Coronary artery (tissue), 2 donors: Measurements from ENCODE around the gene SLC18A2.
A peak's percentile ranks its signal among the peaks of the same experiment; 100 is the strongest.

Experiments
- DNase-seq: peaks from one replicate; pipeline ENCODE4 v3.0.0-alpha.2; 2017; ENCODE audit warnings: low spot score
- H3K27ac ChIP-seq, 2 donors: fragments of 200-600 bp; sonication (generic); one replicate each; pipeline ENCODE4 v1.5.1; 2016 to 2019
- H3K4me3 ChIP-seq: fragments of 200-600 bp; sonication (generic); 2 replicates; pipeline ENCODE4 v1.5.1; 2016; ENCODE audit warnings: mild to moderate bottlenecking, moderate library complexity
- CTCF ChIP-seq: fragments of 200-600 bp; sonication (generic); IDR thresholded peaks from one replicate; pipeline ENCODE4 v1.5.1; 2019; ENCODE audit warnings: antibody characterized with exemption

The SLC18A2 gene

GRCh38 chr10:117215079-117215478 lies 25.8 kb upstream of the SLC18A2 start:
- DNase-seq, result no peak
- TF ChIP-seq CTCF, result no peak
- Histone ChIP-seq H3K27ac (no peak overlapping the region), H3K4me3 (no peak overlapping the region)

GRCh38 chr10:117216028-117216427 lies 24.9 kb upstream of the SLC18A2 start:
- Histone ChIP-seq H3K27ac (no peak overlapping the region), H3K4me3 (peak overlapping the region; percentile 68)
- DNase-seq, result no peak
- no peak for TF ChIP-seq CTCF

GRCh38 chr10:117216611-117217195 lies 24.2 kb upstream of the SLC18A2 start:
- Histone ChIP-seq H3K4me3 (peak overlapping the region; percentile 68), H3K27ac (no peak overlapping the region)
- DNase-seq, result no peak
- peak; percentile 99 for TF ChIP-seq CTCF

GRCh38 chr10:117217196-117217761 lies 23.6 kb upstream of the SLC18A2 start:
- H3K27ac ChIP-seq, result no peak overlapping the region
- no peak for DNase-seq

GRCh38 chr10:117218654-117219053 lies 22.3 kb upstream of the SLC18A2 start:
- H3K4me3 ChIP-seq, result no peak overlapping the region
- no peak for DNase-seq
- no peak overlapping the region for H3K27ac ChIP-seq
- TF ChIP-seq CTCF, result no peak

More at GRCh38 chr10:117217196-117217761, 23.6 kb upstream of the SLC18A2 start:
- H3K4me3 ChIP-seq, result peak overlapping the region; percentile 68
- no peak for TF ChIP-seq CTCF

GRCh38 chr10:117221156-117221711 lies 19.7 kb upstream of the SLC18A2 start:
- Histone ChIP-seq H3K4me3 (no peak overlapping the region), H3K27ac (no peak overlapping the region)
- TF ChIP-seq CTCF, result no peak
- no peak for DNase-seq

GRCh38 chr10:117222552-117222951 lies 18.4 kb upstream of the SLC18A2 start:
- H3K27ac ChIP-seq, result no peak overlapping the region
- no peak for TF ChIP-seq CTCF
- H3K4me3 ChIP-seq, result no peak overlapping the region
- DNase-seq, result no peak
